Endothelial cell of hepatic sinusoid (primary cell): ENCODE measurements around the gene FILIP1L.

Source experiments
- in situ Hi-C: cut with HindIII; loops from 2 replicates; pipeline ENCODE4 v1.10.0; 2017; ENCODE audit warnings: low sequenced_read_pairs

The FILIP1L gene

GRCh38 chr3:100114413-100115030, at the start of gene FILIP1L:
FILIP1L (minus strand) TSS chr3:100114501.
- in situ Hi-C loops = no loop called here

DNA sequence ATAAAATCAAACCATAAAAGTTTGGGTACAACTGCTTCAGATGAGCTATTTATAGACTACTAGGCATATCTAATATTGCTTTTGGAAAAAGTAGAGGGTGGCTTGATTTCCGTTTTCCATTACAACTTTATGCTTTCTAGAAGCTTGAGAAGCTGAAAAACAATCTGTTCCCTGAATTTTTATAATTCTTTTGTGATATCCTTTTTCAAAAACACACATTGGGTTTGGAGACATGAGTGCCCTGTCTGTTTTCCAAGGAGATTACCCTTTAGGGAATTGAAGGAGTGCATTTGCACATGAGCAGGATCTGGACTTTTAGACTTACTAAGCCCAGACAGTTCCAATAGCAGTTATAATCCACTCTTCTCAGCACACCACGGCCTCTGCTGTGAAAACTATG, 49.5 kb upstream of the FILIP1L start:
- in situ Hi-C loops = loop anchor here (5.0 to 10.0 kb wide), 3 partner anchors 51 to 106 kb away; no protein-coding TSS in a partner anchor

GRCh38 chr3:100160521-100160920, 46.2 kb upstream of the FILIP1L start:
- in situ Hi-C loops = loop anchor here (5.0 to 10.0 kb wide), 3 partner anchors 54 to 103 kb away; no protein-coding TSS in a partner anchor

- in situ Hi-C loops = loop anchor here (5.0 to 10.0 kb wide), 3 partner anchors 55 to 102 kb away; no protein-coding TSS in a partner anchor
These were observed 45.2 kb upstream of the FILIP1L start for GRCh38 chr3:100159331-100160153.

- in situ Hi-C loops = no loop called here
These were observed 44.6 kb upstream of the FILIP1L start for GRCh38 chr3:100158918-100159330.

DNA sequence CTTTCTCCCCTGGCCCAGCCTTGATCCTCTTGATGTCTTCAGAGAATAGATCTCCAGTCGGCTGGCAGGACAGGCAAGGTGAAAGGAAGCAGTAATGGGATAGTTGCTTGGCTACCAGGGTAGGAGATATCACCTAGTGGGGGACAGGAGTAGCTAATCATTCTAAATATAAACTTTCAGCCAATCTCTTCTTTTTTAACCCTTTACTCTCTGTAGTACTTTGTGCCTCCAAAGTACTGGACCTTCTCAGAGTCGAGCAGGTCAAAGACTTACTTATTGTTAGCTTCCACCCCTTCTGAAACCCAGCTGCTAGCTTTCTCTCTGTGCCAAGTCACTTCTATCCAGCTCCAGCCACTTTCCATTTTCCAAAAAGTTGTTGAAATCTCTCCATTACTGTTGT, 43.4 kb upstream of the FILIP1L start:
- in situ Hi-C loops = no loop called here

DNA sequence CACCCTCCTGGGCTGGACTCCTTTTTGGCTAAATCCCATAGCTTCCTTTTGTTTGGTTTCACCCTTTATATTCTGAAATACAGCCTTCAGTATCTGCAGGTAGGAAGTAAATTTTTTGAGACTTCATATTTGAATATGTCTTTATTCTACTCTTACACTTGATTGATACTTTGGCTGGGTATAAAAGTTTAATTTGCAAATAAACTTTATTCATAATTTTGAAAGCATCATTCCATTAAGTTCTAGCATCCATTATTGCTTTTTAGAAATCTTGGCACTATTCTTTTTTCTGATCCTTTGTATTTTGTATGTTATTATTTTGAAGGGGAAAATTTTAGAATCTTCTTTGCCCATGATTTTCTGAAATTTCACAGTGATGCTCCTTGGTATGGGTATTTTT, 41.3 kb upstream of the FILIP1L start:
- in situ Hi-C loops = no loop called here

DNA sequence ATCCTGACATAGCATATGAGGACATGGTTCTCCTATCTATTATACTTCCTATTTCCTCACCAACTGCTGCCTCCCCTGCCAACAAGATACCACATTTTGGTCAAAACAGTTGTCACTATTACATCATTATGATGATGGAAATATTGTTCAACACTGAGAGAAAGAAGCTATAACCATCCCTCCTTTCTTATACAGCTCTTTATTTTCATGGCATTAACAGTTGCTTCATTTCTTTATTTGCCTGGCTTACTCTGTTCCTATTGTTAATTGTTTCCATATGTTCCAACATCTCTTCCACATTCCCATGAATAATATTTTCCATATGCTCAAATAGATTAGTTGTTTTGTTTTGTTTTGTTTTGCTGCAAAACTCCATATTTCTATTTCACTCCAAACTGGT, 40.8 kb upstream of the FILIP1L start:
- in situ Hi-C loops = no loop called here

DNA sequence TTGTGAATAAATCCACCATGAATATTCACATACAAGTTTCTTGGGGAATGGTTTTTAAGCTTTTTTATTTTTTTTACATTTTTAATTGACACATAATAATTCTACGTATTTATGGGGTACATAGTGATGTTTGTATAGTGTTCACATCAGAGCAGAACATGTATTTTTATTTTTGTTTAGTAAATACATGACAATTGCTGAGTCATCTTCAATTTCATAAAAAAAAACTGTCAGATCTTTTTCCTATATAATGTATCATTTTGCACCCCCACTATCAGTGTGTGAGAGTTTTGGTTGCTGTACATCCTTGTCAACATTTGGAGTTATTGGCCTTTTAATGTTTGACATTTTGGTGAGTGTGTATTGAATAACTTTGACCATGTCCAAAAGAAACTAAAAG, 39.9 kb upstream of the FILIP1L start:
- in situ Hi-C loops = no loop called here

- in situ Hi-C loops = no loop called here
These were observed 36.9 kb upstream of the FILIP1L start for GRCh38 chr3:100151024-100151707.

GRCh38 chr3:100150473-100150872, 36.2 kb upstream of the FILIP1L start:
- in situ Hi-C loops = no loop called here

GRCh38 chr3:100149713-100150415, 35.6 kb upstream of the FILIP1L start:
- in situ Hi-C loops = no loop called here

GRCh38 chr3:100149130-100149529, 34.8 kb upstream of the FILIP1L start:
- in situ Hi-C loops = no loop called here

- in situ Hi-C loops = no loop called here
These were observed 30.1 kb upstream of the FILIP1L start for GRCh38 chr3:100144255-100144866.

DNA sequence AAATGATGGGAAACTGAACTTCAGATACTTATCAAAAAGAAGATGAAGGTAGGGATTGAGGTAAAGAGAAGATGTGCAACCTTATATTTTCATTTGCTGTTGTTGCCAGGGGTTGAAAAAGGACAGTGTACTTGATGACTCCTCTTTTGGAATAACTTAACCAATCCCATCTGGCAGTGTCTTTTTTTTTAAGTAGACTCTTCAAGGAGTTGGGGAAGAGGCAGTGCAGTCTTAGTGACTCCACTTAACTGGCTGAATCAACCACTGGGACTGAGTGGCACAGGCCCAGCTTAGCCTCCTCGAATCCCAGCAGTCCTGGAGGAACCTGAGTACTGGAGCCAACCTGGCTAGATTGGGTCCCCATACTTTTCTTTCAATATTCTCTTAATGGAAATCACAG, 27.3 kb upstream of the FILIP1L start:
- in situ Hi-C loops = no loop called here

- in situ Hi-C loops = no loop called here
These were observed 26.7 kb upstream of the FILIP1L start for GRCh38 chr3:100140976-100141375.

DNA sequence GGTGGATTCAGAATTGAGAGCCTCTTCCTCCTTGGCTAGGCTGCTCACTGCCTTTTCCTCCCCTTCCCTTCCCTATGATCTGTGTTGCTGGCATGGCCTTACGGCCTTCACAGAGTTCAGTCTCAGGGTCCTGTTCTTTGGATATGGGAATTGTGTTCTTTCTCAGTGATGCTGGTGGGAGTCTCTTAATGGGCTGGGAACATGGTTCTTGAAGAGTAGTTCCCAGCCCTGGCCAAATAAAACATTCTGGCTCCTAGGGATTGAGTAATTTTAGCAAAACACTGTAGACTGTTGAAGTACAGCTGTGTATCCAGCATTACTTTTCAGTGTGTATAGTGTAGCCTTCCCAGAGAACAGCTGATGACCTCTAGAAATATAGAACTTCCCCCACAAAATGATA, 22.6 kb upstream of the FILIP1L start:
- in situ Hi-C loops = no loop called here

DNA sequence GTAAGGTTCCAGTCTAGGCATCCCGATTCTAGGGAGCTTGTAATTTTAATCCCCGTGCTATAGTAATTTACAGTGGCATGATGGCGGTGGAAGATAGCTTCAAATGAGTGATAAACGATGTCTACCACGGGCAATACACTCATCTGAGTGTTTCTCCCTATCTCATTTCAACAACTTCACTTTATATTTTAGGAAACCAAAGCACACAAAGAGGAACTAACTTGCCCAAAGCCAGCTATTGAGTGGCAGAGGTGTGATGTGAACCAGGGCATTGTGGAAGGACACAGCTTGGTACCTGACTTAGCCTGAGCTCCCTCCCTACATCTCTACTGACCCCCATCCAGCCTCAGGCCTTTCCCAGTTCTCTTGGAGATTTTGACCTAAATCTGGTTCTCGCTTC, 16.9 kb upstream of the FILIP1L start:
- in situ Hi-C loops = no loop called here

DNA sequence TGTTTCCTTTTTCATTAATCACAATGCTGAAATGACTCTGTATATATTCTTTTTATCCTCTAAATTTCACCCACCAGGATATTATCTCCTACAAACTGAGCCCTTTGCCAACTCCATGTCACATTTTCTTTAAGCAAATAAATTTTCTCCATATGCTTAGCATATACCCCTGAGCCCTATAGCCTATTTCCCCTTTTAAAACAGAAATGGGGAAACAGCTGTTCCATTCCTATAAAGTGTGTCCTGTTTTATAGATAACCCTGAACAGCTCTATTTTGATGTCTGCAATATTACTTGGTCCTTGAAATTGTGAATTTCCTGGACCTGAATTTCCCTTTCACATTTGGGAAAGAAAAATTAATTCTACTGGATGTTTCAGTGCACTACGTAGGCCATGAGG, 15.6 kb upstream of the FILIP1L start:
- in situ Hi-C loops = no loop called here

DNA sequence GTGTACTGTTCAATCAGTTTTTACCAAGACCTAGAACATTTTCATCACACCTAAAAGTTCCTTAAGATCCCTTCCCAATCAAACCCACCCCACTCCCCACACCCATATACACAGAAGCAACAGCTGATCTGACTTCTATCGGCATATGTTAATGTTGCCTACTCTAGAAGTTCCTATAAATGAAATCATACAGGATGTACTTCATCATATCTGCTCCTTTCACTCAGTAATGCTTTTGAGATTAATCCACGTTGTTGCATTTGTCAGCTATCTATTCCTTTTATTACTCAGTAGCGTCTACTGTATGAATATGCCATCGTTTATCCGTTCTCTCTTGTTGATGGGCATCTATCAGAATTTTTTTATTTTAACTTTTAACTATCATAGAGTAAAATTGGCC, 14.3 kb upstream of the FILIP1L start:
- in situ Hi-C loops = no loop called here

GRCh38 chr3:100127792-100128191, 13.5 kb upstream of the FILIP1L start:
- in situ Hi-C loops = no loop called here
